Keratinocyte (primary cell): ENCODE results near the gene PDCD4. TPM values are rescaled to one million over a fixed set of nuclear protein-coding genes. Genes with fewer than 3 reads are reported as not detected.

Experiments
- DNase-seq: peaks from one replicate; pipeline ENCODE4 v3.0.0-alpha.2; 2011; ENCODE audit warnings: low read depth, missing footprints, low spot score
- FAIRE-seq: peaks from 2 replicates; lab custom pipeline; 2011; peaks lifted over from hg19 to GRCh38; lab: Jason Lieb, UNC
- H2AFZ ChIP-seq: 2 replicates; pipeline ENCODE4 v1.6.0; 2012; ENCODE audit warnings: low read length, control low read depth, inconsistent platforms; ENCODE audit not compliant: control insufficient read depth
- H3K27ac ChIP-seq: 2 replicates; pipeline ENCODE4 v1.5.1; 2011; ENCODE audit warnings: low read length; ENCODE audit not compliant: control insufficient read depth, insufficient read depth
- H3K27me3 ChIP-seq: 3 replicates; pipeline ENCODE4 v1.6.0; 2011; ENCODE audit warnings: low read length; ENCODE audit not compliant: control insufficient read depth, insufficient read depth; ENCODE audit errors: extremely low read depth
- H3K36me3 ChIP-seq, 2 experiments: 2 replicates in 1 of 2; 3 replicates in 1 of 2; pipeline ENCODE4 v1.5.1; 2011; ENCODE audit warnings: low read length in 2 of 2, mild to moderate bottlenecking in 1 of 2; ENCODE audit not compliant: control insufficient read depth in 2 of 2, insufficient read depth in 2 of 2; ENCODE audit errors: extremely low read depth in 1 of 2
- H3K4me1 ChIP-seq: 3 replicates; pipeline ENCODE4 v1.5.1; 2011; ENCODE audit warnings: low read length; ENCODE audit not compliant: control insufficient read depth, insufficient read depth; ENCODE audit errors: extremely low read depth
- H3K4me2 ChIP-seq: 3 replicates; pipeline ENCODE4 v1.6.0; 2011; ENCODE audit warnings: low read depth, low read length; ENCODE audit not compliant: control insufficient read depth, insufficient read depth; ENCODE audit errors: extremely low read depth
- H3K4me3 ChIP-seq, 3 experiments: fragments of 200-600 bp in 1 of 3; sonication (generic) in 1 of 3; 2 replicates in 2 of 3; 3 replicates in 1 of 3; pipeline ENCODE4 v1.5.1; 2011 to 2016; ENCODE audit warnings: low read length in 3 of 3, mild to moderate bottlenecking in 3 of 3, control low read depth in 2 of 3, inconsistent platforms in 1 of 3, low read depth in 1 of 3, mixed read lengths in 1 of 3, mixed run types in 1 of 3, moderate library complexity in 1 of 3; ENCODE audit not compliant: control insufficient read depth in 2 of 3, insufficient read depth in 2 of 3; ENCODE audit errors: extremely low read depth in 1 of 3
- H3K79me2 ChIP-seq: 2 replicates; pipeline ENCODE4 v1.6.0; 2012; ENCODE audit warnings: low read length; ENCODE audit not compliant: control insufficient read depth, insufficient read depth
- H3K9ac ChIP-seq: 3 replicates; pipeline ENCODE4 v1.6.0; 2011; ENCODE audit warnings: low read length; ENCODE audit not compliant: control insufficient read depth, insufficient read depth; ENCODE audit errors: extremely low read depth
- H3K9me1 ChIP-seq: 3 replicates; pipeline ENCODE4 v1.6.0; 2011; ENCODE audit warnings: low read length; ENCODE audit not compliant: control insufficient read depth, insufficient read depth; ENCODE audit errors: extremely low read depth
- H3K9me3 ChIP-seq: 2 replicates; pipeline ENCODE4 v1.5.1; 2012; ENCODE audit warnings: low read depth, low read length; ENCODE audit not compliant: control insufficient read depth
- H4K20me1 ChIP-seq: 3 replicates; pipeline ENCODE4 v1.6.0; 2011; ENCODE audit warnings: low read length; ENCODE audit not compliant: control insufficient read depth, insufficient read depth; ENCODE audit errors: extremely low read depth
- EZH2 ChIP-seq: IDR thresholded peaks from one replicate; pipeline ENCODE4 v1.6.1; 2012; ENCODE audit warnings: inconsistent platforms, mild to moderate bottlenecking, low read length, moderate library complexity
- dilution Hi-C: fragments of 300-500 bp; cut with MboI; formaldehyde crosslinking; loops from one replicate; pipeline ENCODE4 v1.7.0; 2020; ENCODE audit warnings: low sequenced_read_pairs; ENCODE audit not compliant: extremely low pct_ligation_motif_present
- polyA plus RNA-seq, 5 experiments: library from polyadenylated mRNA; depleted of rRNA in 3 of 5; stranded (reverse) in 3 of 5; stranded (forward) in 1 of 5; unstranded in 1 of 5; fragments of >200 nt; gene quantifications; 1 replicate in 1 of 5; 2 replicates in 3 of 5; 3 replicates in 1 of 5; pipeline versions ENCODE4 v1.2.1 to v1.2.3, GENCODE V29; 2011 to 2012; ENCODE audit warnings: missing spikeins in 2 of 5, low read depth in 1 of 5, low replicate concordance in 1 of 5
- TF ChIP-seq, protein P1 (sequence below), 3 experiments: IDR thresholded peaks in 1 of 3; conservative IDR thresholded peaks in 1 of 3; optimal IDR thresholded peaks in 1 of 3; 2 replicates in 2 of 3; 3 replicates in 1 of 3; pipeline versions ENCODE3 to v1.5.1; 2011; ENCODE audit warnings: low read length in 3 of 3, mild to moderate bottlenecking in 3 of 3, moderate library complexity in 2 of 3, control low read depth in 1 of 3, inconsistent platforms in 1 of 3; ENCODE audit not compliant: insufficient read depth in 2 of 3; ENCODE audit errors: extremely low read depth in 1 of 3

The PDCD4 gene
- polyA plus RNA-seq, 1 donor (not counting 4 experiments of a cell fraction or from before 2014, with no cell fraction given) = 146 TPM

DNA sequence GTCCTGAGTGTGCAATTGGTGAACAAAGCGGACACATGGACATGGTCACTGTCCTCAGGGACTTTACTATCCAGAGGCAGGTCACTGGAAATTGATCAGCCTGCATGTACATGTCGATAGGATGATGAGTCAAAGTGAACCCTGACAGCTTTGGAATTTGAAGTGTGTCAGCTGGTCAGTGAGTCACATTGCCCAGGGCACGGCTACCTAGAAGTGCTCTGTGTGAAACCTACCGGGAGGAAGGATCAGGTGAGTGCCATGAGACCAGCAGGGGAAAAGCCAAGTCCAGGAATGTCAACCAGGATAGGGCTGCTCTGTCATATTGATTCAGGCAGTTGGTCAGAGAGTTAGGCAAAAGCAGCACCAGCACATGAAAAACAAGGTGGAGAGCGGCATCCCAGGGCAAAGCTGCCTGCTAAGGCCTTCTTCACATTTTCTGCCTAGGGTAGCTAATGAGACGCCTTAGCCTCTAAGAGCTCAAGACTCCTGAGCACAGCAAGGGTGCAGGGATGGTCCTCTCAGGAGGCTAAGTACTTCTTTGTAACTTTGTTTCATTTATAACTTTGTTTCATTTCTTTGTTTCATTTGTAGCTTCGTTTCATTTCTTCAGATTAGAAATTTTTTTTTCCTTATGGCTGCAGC is 19.4 kb upstream of the PDCD4 start:
- no peaks in the 10 kb centered on the region for H3K9me1 ChIP-seq
- H3K9me3 ChIP-seq = no peaks in the 10 kb centered on the region
- H3K27ac ChIP-seq = peak overlapping the region; percentile 79
- no peaks in the 10 kb centered on the region for H4K20me1 ChIP-seq
- peaks cover 29% of the 10 kb centered on the region for H3K4me1 ChIP-seq
- peak; percentile 91 for FAIRE-seq
- no peaks in the 10 kb centered on the region for H3K27me3 ChIP-seq
- H3K4me3 ChIP-seq = no peak overlapping the region
- DNase-seq = peak; percentile 90
- TF ChIP-seq, protein P1, sequence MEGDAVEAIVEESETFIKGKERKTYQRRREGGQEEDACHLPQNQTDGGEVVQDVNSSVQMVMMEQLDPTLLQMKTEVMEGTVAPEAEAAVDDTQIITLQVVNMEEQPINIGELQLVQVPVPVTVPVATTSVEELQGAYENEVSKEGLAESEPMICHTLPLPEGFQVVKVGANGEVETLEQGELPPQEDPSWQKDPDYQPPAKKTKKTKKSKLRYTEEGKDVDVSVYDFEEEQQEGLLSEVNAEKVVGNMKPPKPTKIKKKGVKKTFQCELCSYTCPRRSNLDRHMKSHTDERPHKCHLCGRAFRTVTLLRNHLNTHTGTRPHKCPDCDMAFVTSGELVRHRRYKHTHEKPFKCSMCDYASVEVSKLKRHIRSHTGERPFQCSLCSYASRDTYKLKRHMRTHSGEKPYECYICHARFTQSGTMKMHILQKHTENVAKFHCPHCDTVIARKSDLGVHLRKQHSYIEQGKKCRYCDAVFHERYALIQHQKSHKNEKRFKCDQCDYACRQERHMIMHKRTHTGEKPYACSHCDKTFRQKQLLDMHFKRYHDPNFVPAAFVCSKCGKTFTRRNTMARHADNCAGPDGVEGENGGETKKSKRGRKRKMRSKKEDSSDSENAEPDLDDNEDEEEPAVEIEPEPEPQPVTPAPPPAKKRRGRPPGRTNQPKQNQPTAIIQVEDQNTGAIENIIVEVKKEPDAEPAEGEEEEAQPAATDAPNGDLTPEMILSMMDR (optimal IDR thresholded peaks at IDR 0.05 in 1 of 3, IDR thresholded peaks at IDR 0.05 in 1 of 3, conservative IDR thresholded peaks at IDR 0.05 in 1 of 3; ENCODE audit: extremely low read depth in 1 of 3, insufficient read depth in 2 of 3, low read length in 3 of 3) = no peak
- TF ChIP-seq EZH2 = no peak
- H2AFZ ChIP-seq = no peak overlapping the region
- H3K4me2 ChIP-seq = peak overlapping the region; percentile 49
- dilution Hi-C loops = no loop called here
- no peaks in the 10 kb centered on the region for H3K79me2 ChIP-seq
- no peaks in the 10 kb centered on the region for H3K36me3 ChIP-seq
- peak overlapping the region; percentile 41 for H3K9ac ChIP-seq

DNA sequence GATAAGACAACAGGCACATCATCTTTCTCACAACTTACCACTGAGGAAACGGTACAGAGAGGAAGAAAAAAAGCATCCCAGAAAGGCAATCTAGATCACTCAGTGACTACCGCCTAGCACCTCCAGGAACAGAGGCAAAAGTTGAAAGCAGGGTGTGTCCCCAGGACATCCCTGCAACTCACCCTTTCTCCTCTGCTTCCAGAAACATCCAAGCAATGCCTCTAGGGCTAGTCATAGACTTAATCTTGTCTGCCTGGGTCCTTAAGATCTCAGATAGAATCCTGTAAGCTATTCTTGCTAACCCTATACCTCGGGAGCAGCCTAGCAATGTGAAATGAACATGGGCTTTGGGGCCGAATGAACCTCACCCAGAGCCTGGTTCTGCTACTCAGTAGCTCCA is 18.8 kb upstream of the PDCD4 start:
- H3K9me3 ChIP-seq = no peaks in the 10 kb centered on the region
- H3K36me3 ChIP-seq = no peaks in the 10 kb centered on the region
- peaks cover 33% of the 10 kb centered on the region for H3K4me1 ChIP-seq
- peak overlapping the region; percentile 79 for H3K27ac ChIP-seq
- no peak overlapping the region for H2AFZ ChIP-seq
- TF ChIP-seq EZH2 = no peak
- H3K79me2 ChIP-seq = no peaks in the 10 kb centered on the region
- dilution Hi-C loops = no loop called here
- DNase-seq (no peak), FAIRE-seq (peak; percentile 53)
- peak overlapping the region; percentile 49 for H3K4me2 ChIP-seq
- H4K20me1 ChIP-seq = no peaks in the 10 kb centered on the region
- no peak overlapping the region for H3K4me3 ChIP-seq
- H3K9ac ChIP-seq = peak overlapping the region; percentile 41
- H3K9me1 ChIP-seq = no peaks in the 10 kb centered on the region
- H3K27me3 ChIP-seq = no peaks in the 10 kb centered on the region
